Measurements from ENCODE around the gene KCTD2.

- TF ChIP-seq POLR2AphosphoS5 (IDR thresholded peaks at IDR 0.05) = peak; percentile 28
- no peak for TF ChIP-seq CTCF (IDR thresholded peaks at IDR 0.05)
- TF ChIP-seq POLR2A (IDR thresholded peaks at IDR 0.05) = no peak
Observed at GRCh38 chr17:75048249-75048878, 1.3 kb downstream of the KCTD2 start.
